Measurements from ENCODE around the gene A4GALT. TPM values are rescaled to one million over a fixed set of nuclear protein-coding genes. Genes with fewer than 3 reads are reported as not detected.

Gene A4GALT
- total RNA-seq, 2 experiments from 2014 or later = 0.29 to 0.35 TPM

- CTCF ChIA-PET = interaction anchor here (0.6 to 1.1 kb wide), 2 partner anchors 10 to 309 kb away, joined by 3 read pairs; no protein-coding TSS in a partner anchor
- DNase-seq = no peak
- POLR2A ChIA-PET = no interaction called here
- peaks cover 14% of the 10 kb centered on the region for H3K27me3 Mint-ChIP-seq
- no peaks in the 10 kb centered on the region for H3K4me1 Mint-ChIP-seq
- no peaks in the 10 kb centered on the region for H3K36me3 Mint-ChIP-seq (ENCODE audit: low read depth)
- no peak overlapping the region for H3K4me3 Mint-ChIP-seq
- H3K27ac Mint-ChIP-seq = no peak overlapping the region
- peaks cover 4% of the 10 kb centered on the region for H3K9me3 Mint-ChIP-seq
Observed at GRCh38 chr22:42711281-42711731, 9.4 kb downstream of the A4GALT start.

GRCh38 chr22:42708417-42708816, 12.3 kb downstream of the A4GALT start:
- DNase-seq = no peak
- CTCF ChIA-PET = no interaction called here
- H3K27ac Mint-ChIP-seq = no peak overlapping the region
- no peak overlapping the region for H3K4me3 Mint-ChIP-seq
- POLR2A ChIA-PET = no interaction called here
- peaks cover 4% of the 10 kb centered on the region for H3K9me3 Mint-ChIP-seq
- peaks cover 12% of the 10 kb centered on the region for H3K27me3 Mint-ChIP-seq
- no peaks in the 10 kb centered on the region for H3K36me3 Mint-ChIP-seq (ENCODE audit: low read depth)
- no peaks in the 10 kb centered on the region for H3K4me1 Mint-ChIP-seq

- H3K27me3 Mint-ChIP-seq = peaks cover 8% of the 10 kb centered on the region
- H3K4me1 Mint-ChIP-seq = no peaks in the 10 kb centered on the region
- no peak for DNase-seq
- CTCF ChIA-PET = no interaction called here
- H3K9me3 Mint-ChIP-seq = peaks cover 4% of the 10 kb centered on the region
- POLR2A ChIA-PET = no interaction called here
- no peaks in the 10 kb centered on the region for H3K36me3 Mint-ChIP-seq (ENCODE audit: low read depth)
- H3K4me3 Mint-ChIP-seq = no peak overlapping the region
- H3K27ac Mint-ChIP-seq = no peak overlapping the region
Observed at GRCh38 chr22:42707496-42707895, 13.2 kb downstream of the A4GALT start.

GRCh38 chr22:42704896-42705295, 15.8 kb downstream of the A4GALT start:
- no peak overlapping the region for H3K27ac Mint-ChIP-seq
- peaks cover 3% of the 10 kb centered on the region for H3K9me3 Mint-ChIP-seq
- no peaks in the 10 kb centered on the region for H3K4me1 Mint-ChIP-seq
- ChIA-PET POLR2A (no interaction called here), CTCF (no interaction called here)
- H3K27me3 Mint-ChIP-seq = peaks cover 5% of the 10 kb centered on the region
- DNase-seq = no peak
- no peak overlapping the region for H3K4me3 Mint-ChIP-seq
- H3K36me3 Mint-ChIP-seq (ENCODE audit: low read depth) = no peaks in the 10 kb centered on the region

- POLR2A ChIA-PET = no interaction called here
- CTCF ChIA-PET = no interaction called here
- Mint-ChIP-seq H3K9me3 (no peaks in the 10 kb centered on the region), H3K4me1 (no peaks in the 10 kb centered on the region), H3K27ac (no peak overlapping the region), H3K27me3 (peaks cover 3% of the 10 kb centered on the region), H3K36me3 (ENCODE audit: low read depth) (no peaks in the 10 kb centered on the region), H3K4me3 (no peak overlapping the region)
- no peak for DNase-seq
Observed at GRCh38 chr22:42702675-42703074, 18.0 kb downstream of the A4GALT start.

- H3K27me3 Mint-ChIP-seq = no peaks in the 10 kb centered on the region
- H3K9me3 Mint-ChIP-seq = no peaks in the 10 kb centered on the region
- no peaks in the 10 kb centered on the region for H3K4me1 Mint-ChIP-seq
- ChIA-PET POLR2A (no interaction called here), CTCF (no interaction called here)
- no peak for DNase-seq
- H3K27ac Mint-ChIP-seq = no peak overlapping the region
- no peaks in the 10 kb centered on the region for H3K36me3 Mint-ChIP-seq (ENCODE audit: low read depth)
- H3K4me3 Mint-ChIP-seq = no peak overlapping the region
Observed at GRCh38 chr22:42701694-42702093, 19.0 kb downstream of the A4GALT start.

- no peaks in the 10 kb centered on the region for H3K4me1 Mint-ChIP-seq
- H3K27me3 Mint-ChIP-seq = no peaks in the 10 kb centered on the region
- H3K4me3 Mint-ChIP-seq = no peak overlapping the region
- H3K27ac Mint-ChIP-seq = no peak overlapping the region
- no peaks in the 10 kb centered on the region for H3K36me3 Mint-ChIP-seq (ENCODE audit: low read depth)
- POLR2A ChIA-PET = no interaction called here
- DNase-seq = no peak
- CTCF ChIA-PET = interaction anchor here (0.9 to 1.0 kb wide), 2 partner anchors 10 to 31 kb away, joined by 3 to 7 read pairs; no protein-coding TSS in a partner anchor
- no peaks in the 10 kb centered on the region for H3K9me3 Mint-ChIP-seq
Observed at GRCh38 chr22:42700901-42701300, 19.8 kb downstream of the A4GALT start.

GRCh38 chr22:42700355-42700754, 20.3 kb downstream of the A4GALT start:
- ChIA-PET CTCF (interaction anchor here (0.9 to 1.0 kb wide), 2 partner anchors 10 to 32 kb away, joined by 3 to 7 read pairs; no protein-coding TSS in a partner anchor), POLR2A (no interaction called here)
- no peaks in the 10 kb centered on the region for H3K4me1 Mint-ChIP-seq
- no peaks in the 10 kb centered on the region for H3K9me3 Mint-ChIP-seq
- H3K27me3 Mint-ChIP-seq = no peaks in the 10 kb centered on the region
- no peak overlapping the region for H3K27ac Mint-ChIP-seq
- no peaks in the 10 kb centered on the region for H3K36me3 Mint-ChIP-seq (ENCODE audit: low read depth)
- no peak overlapping the region for H3K4me3 Mint-ChIP-seq
- DNase-seq = no peak

- ChIA-PET CTCF (interaction anchor here (1.0 kb wide), 1 partner anchor 32 kb away, joined by 7 read pairs; no protein-coding TSS in a partner anchor), POLR2A (no interaction called here)
- no peak overlapping the region for H3K27ac Mint-ChIP-seq
- no peak overlapping the region for H3K4me3 Mint-ChIP-seq
- no peaks in the 10 kb centered on the region for H3K9me3 Mint-ChIP-seq
- H3K27me3 Mint-ChIP-seq = no peaks in the 10 kb centered on the region
- no peaks in the 10 kb centered on the region for H3K4me1 Mint-ChIP-seq
- DNase-seq = no peak
- H3K36me3 Mint-ChIP-seq (ENCODE audit: low read depth) = no peaks in the 10 kb centered on the region
Observed at GRCh38 chr22:42699976-42700352, 20.7 kb downstream of the A4GALT start.

GRCh38 chr22:42699281-42699975, 21.2 kb downstream of the A4GALT start:
- POLR2A ChIA-PET = no interaction called here
- no peaks in the 10 kb centered on the region for H3K9me3 Mint-ChIP-seq
- H3K27ac Mint-ChIP-seq = no peak overlapping the region
- H3K4me1 Mint-ChIP-seq = no peaks in the 10 kb centered on the region
- no peaks in the 10 kb centered on the region for H3K27me3 Mint-ChIP-seq
- CTCF ChIA-PET = no interaction called here
- H3K4me3 Mint-ChIP-seq = no peak overlapping the region
- DNase-seq = no peak
- H3K36me3 Mint-ChIP-seq (ENCODE audit: low read depth) = no peaks in the 10 kb centered on the region

GRCh38 chr22:42697542-42698013, 23.1 kb downstream of the A4GALT start:
- POLR2A ChIA-PET = no interaction called here
- no peaks in the 10 kb centered on the region for H3K27me3 Mint-ChIP-seq
- DNase-seq = no peak
- no peak overlapping the region for H3K27ac Mint-ChIP-seq
- no peaks in the 10 kb centered on the region for H3K36me3 Mint-ChIP-seq (ENCODE audit: low read depth)
- H3K4me1 Mint-ChIP-seq = no peaks in the 10 kb centered on the region
- CTCF ChIA-PET = no interaction called here
- no peak overlapping the region for H3K4me3 Mint-ChIP-seq
- no peaks in the 10 kb centered on the region for H3K9me3 Mint-ChIP-seq

- Mint-ChIP-seq H3K27me3 (no peaks in the 10 kb centered on the region), H3K9me3 (no peaks in the 10 kb centered on the region), H3K4me1 (no peaks in the 10 kb centered on the region), H3K36me3 (ENCODE audit: low read depth) (no peaks in the 10 kb centered on the region), H3K4me3 (no peak overlapping the region), H3K27ac (no peak overlapping the region)
- POLR2A ChIA-PET = no interaction called here
- CTCF ChIA-PET = interaction anchor here (0.6 kb wide), 1 partner anchor 143 kb away, joined by 3 read pairs; no protein-coding TSS in a partner anchor
- DNase-seq = no peak
Observed at GRCh38 chr22:42696331-42696967, 24.2 kb downstream of the A4GALT start.

GRCh38 chr22:42695294-42695693, 25.4 kb downstream of the A4GALT start:
- Mint-ChIP-seq H3K4me1 (no peaks in the 10 kb centered on the region), H3K4me3 (no peak overlapping the region), H3K27me3 (no peaks in the 10 kb centered on the region), H3K9me3 (no peaks in the 10 kb centered on the region), H3K27ac (no peak overlapping the region), H3K36me3 (ENCODE audit: low read depth) (no peaks in the 10 kb centered on the region)
- CTCF ChIA-PET = no interaction called here
- POLR2A ChIA-PET = no interaction called here
- DNase-seq = no peak

All from activated CD4-positive, alpha-beta T cell treated with anti-CD3 and anti-CD28 coated beads, Interleukin-2, amount 10 ng/mL, durations not matched to agents 7 days and 5 days (primary cell).